ENCODE data around the gene ATXN1. TPM values are rescaled to one million over a fixed set of nuclear protein-coding genes. Genes with fewer than 3 reads are reported as not detected.
"Not testable (repeated sequence)": the region's sequence is repeated elsewhere in the genome, so short reads cannot be mapped to it uniquely, and the experiment has no call there.

ATXN1 gene
- polyA plus RNA-seq, 1 donor (not counting 4 experiments of a cell fraction or from before 2014, with no cell fraction given): 9.7 TPM

DNA sequence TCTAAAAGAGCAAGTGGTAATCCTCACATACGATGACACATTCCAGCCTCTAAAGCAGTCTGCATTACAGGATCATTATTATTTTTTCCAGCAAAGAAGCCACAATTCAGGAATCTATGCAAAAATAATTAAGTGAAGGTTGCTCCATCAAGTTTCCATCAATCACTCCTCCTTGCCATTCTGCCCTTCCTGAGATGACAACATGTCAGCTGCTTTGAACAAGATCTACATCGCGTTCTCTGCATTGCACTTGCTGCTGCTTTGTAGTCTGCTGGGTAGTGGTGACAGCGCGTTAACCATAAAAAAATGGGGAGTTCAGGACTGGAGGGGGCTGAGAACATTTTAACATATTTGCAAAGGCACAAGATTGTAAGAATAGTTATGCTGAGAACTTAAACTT is 375.2 kb downstream of the ATXN1 start:
- Histone ChIP-seq H3K36me3 (ENCODE audit: control insufficient read depth in 2 of 2, extremely low read depth in 1 of 2, insufficient read depth in 2 of 2, low read length in 2 of 2) (peaks cover 0 to 2% of the 10 kb centered on the region in 2 experiments), H3K27ac (ENCODE audit: control insufficient read depth, insufficient read depth, low read length) (no peak overlapping the region), H4K20me1 (ENCODE audit: control insufficient read depth, extremely low read depth, insufficient read depth, low read length) (no peaks in the 10 kb centered on the region), H3K4me1 (ENCODE audit: control insufficient read depth, extremely low read depth, insufficient read depth, low read length) (no peaks in the 10 kb centered on the region), H3K9me3 (ENCODE audit: control insufficient read depth, low read depth, low read length) (no peaks in the 10 kb centered on the region), H3K9me1 (ENCODE audit: control insufficient read depth, extremely low read depth, insufficient read depth, low read length) (no peaks in the 10 kb centered on the region), H3K9ac (ENCODE audit: control insufficient read depth, extremely low read depth, insufficient read depth, low read length) (no peak overlapping the region), H3K4me2 (ENCODE audit: control insufficient read depth, extremely low read depth, insufficient read depth, low read depth, low read length) (no peak overlapping the region), H2AFZ (ENCODE audit: control insufficient read depth, low read length) (no peak overlapping the region), H3K27me3 (ENCODE audit: control insufficient read depth, extremely low read depth, insufficient read depth, low read length) (no peaks in the 10 kb centered on the region), H3K4me3 (ENCODE audit: control insufficient read depth in 2 of 3, extremely low read depth in 1 of 3, insufficient read depth in 2 of 3, low read depth in 1 of 3, low read length in 3 of 3) (no peak overlapping the region), H3K79me2 (ENCODE audit: control insufficient read depth, insufficient read depth, low read length) (no peaks in the 10 kb centered on the region)
- dilution Hi-C loops (cut with MboI; ENCODE audit: extremely low pct_ligation_motif_present, low sequenced_read_pairs): no loop called here
- FAIRE-seq: no peak
- TF ChIP-seq, protein P1, sequence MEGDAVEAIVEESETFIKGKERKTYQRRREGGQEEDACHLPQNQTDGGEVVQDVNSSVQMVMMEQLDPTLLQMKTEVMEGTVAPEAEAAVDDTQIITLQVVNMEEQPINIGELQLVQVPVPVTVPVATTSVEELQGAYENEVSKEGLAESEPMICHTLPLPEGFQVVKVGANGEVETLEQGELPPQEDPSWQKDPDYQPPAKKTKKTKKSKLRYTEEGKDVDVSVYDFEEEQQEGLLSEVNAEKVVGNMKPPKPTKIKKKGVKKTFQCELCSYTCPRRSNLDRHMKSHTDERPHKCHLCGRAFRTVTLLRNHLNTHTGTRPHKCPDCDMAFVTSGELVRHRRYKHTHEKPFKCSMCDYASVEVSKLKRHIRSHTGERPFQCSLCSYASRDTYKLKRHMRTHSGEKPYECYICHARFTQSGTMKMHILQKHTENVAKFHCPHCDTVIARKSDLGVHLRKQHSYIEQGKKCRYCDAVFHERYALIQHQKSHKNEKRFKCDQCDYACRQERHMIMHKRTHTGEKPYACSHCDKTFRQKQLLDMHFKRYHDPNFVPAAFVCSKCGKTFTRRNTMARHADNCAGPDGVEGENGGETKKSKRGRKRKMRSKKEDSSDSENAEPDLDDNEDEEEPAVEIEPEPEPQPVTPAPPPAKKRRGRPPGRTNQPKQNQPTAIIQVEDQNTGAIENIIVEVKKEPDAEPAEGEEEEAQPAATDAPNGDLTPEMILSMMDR (optimal IDR thresholded peaks at IDR 0.05 in 1 of 3, IDR thresholded peaks at IDR 0.05 in 1 of 3, conservative IDR thresholded peaks at IDR 0.05 in 1 of 3; ENCODE audit: extremely low read depth in 1 of 3, insufficient read depth in 2 of 3, low read length in 3 of 3): no peak
- no peak for TF ChIP-seq EZH2 (IDR thresholded peaks at IDR 0.05; ENCODE audit: low read length)
- no peak for DNase-seq (ENCODE audit: low read depth, low spot score)

DNA sequence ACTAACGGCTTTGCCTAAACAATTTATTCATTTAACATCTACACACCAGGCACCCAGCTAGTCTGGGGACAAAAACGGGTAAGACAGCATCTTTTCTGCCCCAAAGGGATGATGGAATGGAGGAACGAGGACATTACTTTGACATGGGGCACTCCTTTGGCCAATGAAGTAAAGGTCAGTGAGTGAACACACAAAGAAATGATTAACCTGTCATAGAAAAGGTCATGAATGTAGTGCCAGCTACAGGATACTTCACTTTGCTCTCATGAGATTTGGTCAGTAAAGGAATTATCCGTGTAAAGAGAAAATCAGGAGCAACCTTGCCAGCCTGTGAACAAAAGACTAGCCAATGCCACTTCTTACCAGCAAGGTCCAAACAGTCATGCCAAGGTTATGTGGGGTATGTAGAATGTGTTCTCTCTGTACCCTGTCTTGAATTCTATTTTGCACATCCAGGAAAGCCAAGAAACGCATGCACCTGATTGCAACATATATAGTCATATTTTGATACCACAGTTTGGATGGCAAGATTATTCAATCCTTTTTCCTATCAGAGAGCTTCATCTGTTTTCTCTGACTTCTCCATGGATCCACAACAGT is 377.6 kb downstream of the ATXN1 start:
- H3K4me3 ChIP-seq (ENCODE audit: control insufficient read depth in 2 of 3, extremely low read depth in 1 of 3, insufficient read depth in 2 of 3, low read depth in 1 of 3, low read length in 3 of 3): no peak overlapping the region
- no peaks in the 10 kb centered on the region for H4K20me1 ChIP-seq (ENCODE audit: control insufficient read depth, extremely low read depth, insufficient read depth, low read length)
- dilution Hi-C loops (cut with MboI; ENCODE audit: extremely low pct_ligation_motif_present, low sequenced_read_pairs): no loop called here
- no peaks in the 10 kb centered on the region for H3K27me3 ChIP-seq (ENCODE audit: control insufficient read depth, extremely low read depth, insufficient read depth, low read length)
- no peak overlapping the region for H3K9ac ChIP-seq (ENCODE audit: control insufficient read depth, extremely low read depth, insufficient read depth, low read length)
- TF ChIP-seq EZH2 (IDR thresholded peaks at IDR 0.05; ENCODE audit: low read length): no peak
- TF ChIP-seq, protein P1 (optimal IDR thresholded peaks at IDR 0.05 in 1 of 3, IDR thresholded peaks at IDR 0.05 in 1 of 3, conservative IDR thresholded peaks at IDR 0.05 in 1 of 3; ENCODE audit: extremely low read depth in 1 of 3, insufficient read depth in 2 of 3, low read length in 3 of 3): no peak
- no peak overlapping the region for H3K4me2 ChIP-seq (ENCODE audit: control insufficient read depth, extremely low read depth, insufficient read depth, low read depth, low read length)
- H3K27ac ChIP-seq (ENCODE audit: control insufficient read depth, insufficient read depth, low read length): no peak overlapping the region
- no peak overlapping the region for H2AFZ ChIP-seq (ENCODE audit: control insufficient read depth, low read length)
- no peak for FAIRE-seq
- peaks cover 0 to 2% of the 10 kb centered on the region in 2 experiments for H3K36me3 ChIP-seq (ENCODE audit: control insufficient read depth in 2 of 2, extremely low read depth in 1 of 2, insufficient read depth in 2 of 2, low read length in 2 of 2)
- no peaks in the 10 kb centered on the region for H3K9me3 ChIP-seq (ENCODE audit: control insufficient read depth, low read depth, low read length)
- H3K79me2 ChIP-seq (ENCODE audit: control insufficient read depth, insufficient read depth, low read length): no peaks in the 10 kb centered on the region
- no peaks in the 10 kb centered on the region for H3K9me1 ChIP-seq (ENCODE audit: control insufficient read depth, extremely low read depth, insufficient read depth, low read length)
- no peaks in the 10 kb centered on the region for H3K4me1 ChIP-seq (ENCODE audit: control insufficient read depth, extremely low read depth, insufficient read depth, low read length)
- no peak for DNase-seq (ENCODE audit: low read depth, low spot score)

DNA sequence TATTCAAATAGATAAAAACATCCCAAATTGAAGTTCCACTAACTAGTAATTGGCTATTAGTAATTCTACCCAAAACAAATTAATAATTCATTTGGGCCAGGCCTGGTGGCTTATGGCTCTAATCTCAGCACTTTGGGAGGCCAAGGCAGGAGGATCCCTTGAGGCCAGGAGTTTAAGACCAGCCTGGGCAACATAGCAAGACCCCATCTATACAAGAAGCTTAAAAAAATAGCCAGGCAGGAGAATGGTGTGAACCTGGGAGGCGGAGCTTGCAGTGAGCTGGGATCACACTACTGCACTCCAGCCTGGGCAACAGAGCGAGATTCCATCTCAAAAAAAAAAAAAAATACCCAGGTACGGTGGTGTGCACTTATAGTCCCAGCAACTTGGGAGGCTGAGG is 379.3 kb downstream of the ATXN1 start:
- H3K9me1 ChIP-seq (ENCODE audit: control insufficient read depth, extremely low read depth, insufficient read depth, low read length); dilution Hi-C loops (cut with MboI; ENCODE audit: extremely low pct_ligation_motif_present, low sequenced_read_pairs); H4K20me1 ChIP-seq (ENCODE audit: control insufficient read depth, extremely low read depth, insufficient read depth, low read length); H3K9ac ChIP-seq (ENCODE audit: control insufficient read depth, extremely low read depth, insufficient read depth, low read length); H3K36me3 ChIP-seq (ENCODE audit: control insufficient read depth in 2 of 2, extremely low read depth in 1 of 2, insufficient read depth in 2 of 2, low read length in 2 of 2); H3K4me1 ChIP-seq (ENCODE audit: control insufficient read depth, extremely low read depth, insufficient read depth, low read length); H3K4me3 ChIP-seq (ENCODE audit: control insufficient read depth in 2 of 3, extremely low read depth in 1 of 3, insufficient read depth in 2 of 3, low read depth in 1 of 3, low read length in 3 of 3); H3K79me2 ChIP-seq (ENCODE audit: control insufficient read depth, insufficient read depth, low read length); H3K27ac ChIP-seq (ENCODE audit: control insufficient read depth, insufficient read depth, low read length); H3K9me3 ChIP-seq (ENCODE audit: control insufficient read depth, low read depth, low read length); FAIRE-seq; H3K27me3 ChIP-seq (ENCODE audit: control insufficient read depth, extremely low read depth, insufficient read depth, low read length); H3K4me2 ChIP-seq (ENCODE audit: control insufficient read depth, extremely low read depth, insufficient read depth, low read depth, low read length); DNase-seq (ENCODE audit: low read depth, low spot score); H2AFZ ChIP-seq (ENCODE audit: control insufficient read depth, low read length): not testable (repeated sequence)

Data from keratinocyte (primary cell).